GM15510 (cell line): ENCODE data around the gene FA2H.

ENCODE experiments used
- POLR2A ChIP-seq: IDR thresholded peaks from 3 replicates; pipeline ENCODE4 v1.6.1; 2011; ENCODE audit warnings: borderline replicate concordance; ENCODE audit not compliant: insufficient read length; ENCODE audit errors: extremely low read depth

Gene FA2H

DNA sequence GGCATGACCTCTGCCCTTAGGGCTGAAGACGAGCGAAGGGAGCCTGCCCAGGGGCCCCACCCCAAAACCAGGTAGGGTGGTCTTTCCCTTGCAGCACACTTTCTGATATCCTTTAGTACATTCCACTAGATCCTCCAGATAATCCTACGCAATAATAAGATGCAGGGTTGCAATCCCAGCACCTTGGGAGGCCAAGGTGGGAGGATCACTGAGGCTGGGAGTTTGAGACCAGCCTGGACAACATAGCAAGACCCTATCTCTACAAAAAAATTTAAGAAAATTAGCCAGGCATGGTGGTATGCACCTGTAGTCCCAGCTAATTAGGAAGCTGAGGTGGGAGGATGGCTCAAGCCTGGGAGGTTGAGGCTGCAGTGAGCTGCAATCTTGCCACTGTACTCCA, 39.1 kb downstream of the FA2H start:
- TF ChIP-seq POLR2A: no peak

DNA sequence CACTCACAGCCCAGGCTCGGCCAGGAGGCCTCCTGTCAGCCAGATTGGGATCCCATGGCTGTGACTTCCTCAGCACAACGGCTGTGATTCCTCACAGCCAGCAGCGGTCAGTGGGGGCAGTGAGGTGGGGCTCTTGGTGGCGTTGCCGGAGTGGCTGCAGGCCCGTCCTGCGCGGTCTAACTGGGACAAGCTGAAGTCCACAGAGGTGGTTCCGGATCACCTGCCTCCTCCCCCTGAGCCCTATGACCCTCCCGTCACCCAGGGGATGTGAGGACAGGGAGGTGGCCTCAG, 39.5 kb downstream of the FA2H start:
- no peak for TF ChIP-seq POLR2A

DNA sequence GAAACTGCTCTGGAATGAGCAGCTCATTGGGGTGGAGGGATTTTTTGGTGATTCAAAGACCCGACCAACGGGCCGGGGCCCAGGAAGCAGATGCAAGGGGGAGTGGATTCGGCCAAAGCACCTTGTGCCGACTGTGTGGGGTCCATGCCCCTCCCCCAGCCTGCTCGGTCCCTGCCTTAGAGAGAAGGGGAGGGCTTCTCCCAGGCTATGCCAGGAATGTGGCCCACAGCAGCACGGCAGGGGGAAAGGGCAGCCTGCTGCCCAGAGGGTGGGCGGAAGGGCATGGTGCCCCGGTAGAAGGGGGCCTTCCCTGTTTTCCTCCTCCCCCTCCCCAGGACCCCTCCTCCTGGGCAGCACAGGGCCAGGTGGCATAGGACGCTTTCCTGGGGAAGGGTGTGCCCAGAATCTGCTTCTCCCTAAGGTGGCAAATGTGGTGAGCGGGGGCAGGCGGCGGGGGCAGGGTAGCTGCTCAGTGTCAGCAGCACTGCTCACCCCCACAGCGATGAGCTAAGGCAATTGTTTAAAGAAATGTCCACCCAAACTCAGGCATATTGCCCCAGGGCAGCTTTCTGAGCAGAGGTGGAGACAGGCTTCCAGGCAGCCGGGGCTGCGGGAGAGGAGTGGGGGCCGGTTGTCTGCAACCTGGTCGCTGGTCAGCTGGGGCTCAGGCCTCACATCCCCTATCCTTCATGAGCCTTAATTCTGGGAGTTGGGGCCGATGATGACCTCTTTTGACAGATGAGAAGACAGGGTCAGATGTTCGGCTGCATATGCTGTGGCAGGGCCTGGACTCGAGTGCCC, 40.1 kb downstream of the FA2H start:
- TF ChIP-seq POLR2A: no peak

DNA sequence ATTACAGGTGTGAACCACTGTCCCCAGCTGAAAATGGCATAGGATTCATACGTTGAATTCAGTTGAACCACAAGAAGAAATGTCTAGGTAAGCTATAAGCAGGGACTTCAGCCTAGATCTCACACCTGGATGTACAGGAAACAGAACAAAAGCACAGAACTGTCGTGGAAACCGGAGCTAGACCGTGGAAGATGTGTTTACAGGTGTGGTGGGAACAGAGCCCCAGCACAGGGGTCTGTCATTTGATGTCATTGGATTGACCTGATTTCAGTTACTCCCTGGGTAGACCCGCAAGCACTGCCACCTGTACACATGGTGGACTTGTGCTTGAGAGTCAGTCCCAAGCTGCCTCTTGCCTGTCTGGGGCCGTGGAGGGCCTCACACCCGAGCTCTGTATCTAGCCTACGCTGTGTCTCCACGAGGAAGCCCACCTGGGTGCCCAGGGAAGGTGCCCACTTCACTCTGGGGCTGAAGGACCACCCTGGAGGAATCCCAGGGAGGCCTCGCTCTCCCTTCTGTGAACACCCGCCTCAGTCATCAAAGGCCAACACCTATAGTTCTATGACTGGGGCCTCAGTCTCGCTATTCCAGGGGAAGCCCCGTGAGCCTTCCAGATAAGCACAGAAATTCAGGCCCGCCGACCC, 41.8 kb downstream of the FA2H start:
- no peak for TF ChIP-seq POLR2A

DNA sequence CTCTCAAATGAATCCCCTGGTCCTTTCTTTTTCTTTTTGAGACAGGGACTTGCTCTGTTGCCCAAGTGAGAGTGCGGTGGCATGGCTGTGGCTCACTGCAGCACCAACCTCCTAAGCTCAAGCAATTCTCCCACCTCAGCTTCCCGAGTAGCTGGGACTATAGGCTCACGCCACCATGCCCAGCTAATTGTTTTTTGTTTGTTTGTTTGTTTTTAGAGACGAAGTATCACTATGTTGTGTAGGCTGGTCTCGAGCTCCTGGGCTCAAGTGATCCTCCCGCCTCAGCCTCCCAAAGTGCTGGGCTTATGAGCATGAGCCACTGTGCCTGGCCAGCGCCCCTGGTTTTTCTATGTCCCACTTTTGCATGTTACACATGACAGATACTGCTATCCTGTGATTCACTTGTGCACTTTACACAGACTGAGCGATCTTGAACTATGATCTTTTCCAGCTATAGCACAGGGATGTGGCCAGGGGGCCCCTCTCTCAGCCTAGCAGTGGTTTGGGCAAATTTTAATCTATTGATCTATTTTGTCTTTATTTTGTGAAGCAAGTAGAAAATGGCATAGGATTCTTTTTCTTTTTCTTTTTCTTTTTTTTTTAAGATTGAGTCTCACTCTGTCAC, 42.7 kb downstream of the FA2H start:
- TF ChIP-seq POLR2A: no peak

DNA sequence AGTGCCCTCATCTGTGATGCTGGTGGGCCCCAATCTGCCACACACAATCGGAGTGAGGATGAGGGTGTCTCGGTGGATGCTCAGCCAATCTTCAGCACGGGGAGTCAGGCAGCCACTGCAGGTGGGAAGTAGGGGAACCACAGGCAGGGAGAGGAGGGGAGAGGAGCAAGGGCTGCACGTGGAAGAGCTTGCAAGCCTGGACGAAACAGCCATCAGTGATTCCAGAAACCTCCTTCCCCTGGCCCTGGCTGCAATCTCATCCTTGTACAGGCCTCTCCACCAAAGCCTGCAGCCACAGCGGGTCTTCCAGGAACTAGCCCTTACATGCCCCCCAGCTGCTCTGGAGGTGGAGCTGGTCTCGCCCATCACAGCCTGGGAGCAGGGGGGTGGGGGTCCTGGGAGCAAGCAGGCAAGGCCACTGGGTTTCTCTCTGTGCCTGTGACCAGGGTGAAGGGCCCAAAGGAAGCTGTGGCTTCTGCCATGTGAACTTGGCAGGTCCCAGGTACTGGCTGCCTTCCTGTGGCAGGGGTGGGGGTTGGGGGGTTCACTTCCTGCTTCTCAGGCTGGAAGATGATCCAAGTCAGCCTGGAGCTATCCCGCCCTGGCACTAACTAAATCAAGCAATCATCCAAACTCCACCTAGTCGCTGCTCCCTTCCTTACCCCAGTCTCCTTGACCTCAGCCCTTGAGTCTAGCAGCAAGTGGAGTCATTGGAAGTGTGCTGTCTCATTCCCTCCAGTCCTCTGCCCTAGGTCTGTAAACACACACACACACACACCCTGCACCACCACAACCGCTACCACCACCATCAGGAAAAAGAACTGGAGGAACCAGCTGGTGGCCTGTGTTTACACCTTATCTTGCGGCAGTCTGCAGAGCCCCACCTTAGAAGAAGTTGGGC, 44.6 kb downstream of the FA2H start:
- no peak for TF ChIP-seq POLR2A

DNA sequence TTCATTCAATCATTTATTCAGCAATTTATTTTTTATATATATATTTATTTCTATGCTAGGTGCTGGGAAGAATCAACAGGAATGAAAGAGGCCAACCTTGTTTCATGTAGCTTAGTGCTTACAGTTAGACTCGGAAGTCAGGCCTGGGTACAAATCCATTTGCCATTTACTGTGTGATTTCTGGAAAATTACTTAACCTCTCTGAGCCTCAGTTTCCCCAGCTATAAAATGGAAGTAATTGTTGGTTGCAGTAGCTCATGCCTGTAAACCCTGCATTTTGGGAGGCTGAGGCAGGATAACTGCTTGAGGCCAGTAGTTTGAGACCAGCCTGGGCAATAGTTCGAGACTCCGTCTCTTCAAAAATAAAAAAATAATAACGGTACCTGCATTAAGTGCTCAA, 46.7 kb downstream of the FA2H start:
- no peak for TF ChIP-seq POLR2A

DNA sequence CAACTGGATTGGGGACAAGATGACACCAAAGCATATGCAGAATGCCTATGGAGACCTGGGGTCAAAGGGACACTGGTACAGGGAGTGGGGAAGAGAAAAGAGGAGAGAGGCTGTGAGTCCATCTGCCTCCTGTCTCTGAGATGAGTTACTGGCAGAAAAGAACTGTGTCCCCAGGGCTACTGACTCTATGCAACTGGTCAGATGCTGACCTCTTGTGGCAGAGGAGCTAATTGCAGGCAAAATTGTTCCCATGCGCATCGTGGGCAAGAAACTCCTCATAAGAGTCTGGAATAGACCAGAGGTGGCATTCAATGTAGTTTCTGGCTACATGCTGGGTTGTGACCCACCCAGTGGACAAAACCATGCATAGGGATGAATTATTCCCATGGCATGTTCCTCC, 47.9 kb downstream of the FA2H start:
- TF ChIP-seq POLR2A: no peak

DNA sequence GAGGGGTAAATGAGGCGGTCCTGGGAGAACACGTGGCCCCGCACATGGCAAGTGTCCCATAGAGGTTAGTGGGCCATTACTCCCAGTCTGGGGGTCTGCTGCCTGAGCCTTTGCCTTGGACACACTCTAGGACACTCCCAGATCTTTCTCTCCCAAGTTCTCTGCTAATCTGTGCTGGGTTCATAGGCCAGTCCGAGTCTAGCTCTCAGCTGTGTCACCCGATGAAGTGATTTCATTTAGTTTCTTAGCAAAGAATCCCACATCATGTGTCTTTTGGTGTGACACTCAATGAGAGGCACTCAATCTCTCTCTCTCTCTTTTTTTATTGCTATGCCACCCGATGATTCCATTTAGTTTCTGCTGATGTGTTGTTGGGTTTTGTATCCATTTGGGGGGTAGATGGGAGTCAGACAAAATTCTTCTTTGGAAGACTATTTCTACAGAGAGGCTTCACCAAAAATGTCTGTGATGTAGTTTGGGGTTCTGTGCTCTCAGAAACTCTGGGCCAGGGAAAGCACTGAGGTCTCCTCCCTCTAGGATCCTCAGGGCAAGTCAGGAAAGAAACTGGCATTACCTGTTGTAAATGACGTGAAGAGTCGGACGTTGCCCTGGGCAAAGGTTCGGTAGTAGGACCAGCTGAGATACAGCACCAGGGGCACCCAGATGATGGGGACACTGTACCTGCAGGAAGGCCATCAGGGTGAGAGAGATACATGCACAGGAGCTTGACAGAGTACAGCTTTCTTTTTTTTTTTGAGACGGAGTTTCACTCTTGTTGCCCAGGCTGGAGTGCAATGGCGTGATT, 48.8 kb downstream of the FA2H start:
- TF ChIP-seq POLR2A: no peak

DNA sequence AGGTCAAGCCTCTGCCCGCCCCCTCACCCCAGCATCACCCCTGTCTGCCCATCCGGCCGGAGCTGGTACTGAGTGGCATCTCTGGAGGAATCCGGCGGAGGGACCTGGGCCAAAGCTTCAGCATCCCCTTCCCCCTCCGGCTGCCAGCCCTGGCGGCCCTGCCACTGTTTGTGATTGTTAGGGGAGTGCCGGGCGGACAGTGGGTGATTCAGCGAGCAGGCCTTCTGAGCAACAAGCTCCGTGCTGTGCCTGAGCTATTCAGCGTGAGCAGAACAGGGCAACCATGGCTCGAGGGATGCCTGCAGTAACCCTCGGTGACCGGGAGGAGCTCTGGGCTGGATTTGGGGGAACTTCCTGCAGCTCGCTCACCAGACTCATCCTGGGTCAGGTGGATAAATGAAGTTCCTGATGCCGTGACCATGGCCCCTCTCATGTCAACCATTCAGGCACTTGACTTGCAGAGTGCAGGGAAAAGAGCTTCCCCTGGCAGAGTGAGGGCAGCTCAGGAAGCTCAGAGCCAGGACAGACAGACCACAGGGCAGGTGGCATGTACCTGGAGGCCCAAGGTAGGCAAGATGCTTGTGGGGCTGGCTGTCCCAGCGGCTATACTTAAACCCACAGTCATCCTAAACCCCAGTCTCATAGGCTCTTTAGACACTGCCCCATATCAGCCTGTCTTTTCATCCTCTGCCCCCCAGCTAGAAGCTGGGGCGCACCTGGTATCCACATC, 49.6 kb downstream of the FA2H start:
- TF ChIP-seq POLR2A: no peak

DNA sequence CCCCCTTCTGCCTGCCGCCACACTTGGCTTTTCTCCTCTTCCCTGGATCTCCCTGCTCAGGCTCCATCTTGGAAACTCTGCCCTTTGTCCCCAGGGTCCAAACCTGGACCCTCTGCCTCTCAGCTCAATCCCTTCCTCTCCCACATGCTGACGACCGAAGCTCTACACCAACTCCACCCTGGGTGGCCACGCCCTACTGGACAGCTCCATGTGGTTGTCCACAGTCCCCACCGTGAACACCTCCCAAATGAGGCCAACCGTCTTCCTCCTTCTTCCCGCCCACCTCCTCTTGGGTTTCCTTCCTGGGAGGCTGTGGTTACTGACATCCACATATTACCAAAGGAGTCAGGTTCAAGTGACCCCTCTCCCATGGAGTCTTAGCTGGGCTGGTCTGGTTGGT, 51.4 kb downstream of the FA2H start:
- no peak for TF ChIP-seq POLR2A

DNA sequence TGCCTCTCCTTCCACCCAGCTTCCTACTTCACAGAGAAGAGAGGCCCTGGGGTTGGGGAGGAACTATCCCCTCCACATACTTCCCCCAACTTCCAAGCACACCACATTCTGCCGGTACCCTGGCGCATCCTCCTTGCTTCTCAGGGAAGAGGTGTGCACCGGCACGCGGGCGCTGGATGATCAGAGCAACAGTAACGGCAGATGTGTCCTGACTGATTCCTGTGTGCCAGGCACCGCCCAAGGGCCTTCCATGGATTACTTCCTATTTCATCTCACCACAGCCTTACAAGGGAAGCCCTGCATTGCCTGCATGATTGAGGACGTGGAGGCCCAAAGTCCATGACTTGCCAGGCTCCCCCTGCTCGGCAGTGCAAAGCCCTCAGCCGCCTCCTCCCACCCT, 52.9 kb downstream of the FA2H start:
- TF ChIP-seq POLR2A: no peak

DNA sequence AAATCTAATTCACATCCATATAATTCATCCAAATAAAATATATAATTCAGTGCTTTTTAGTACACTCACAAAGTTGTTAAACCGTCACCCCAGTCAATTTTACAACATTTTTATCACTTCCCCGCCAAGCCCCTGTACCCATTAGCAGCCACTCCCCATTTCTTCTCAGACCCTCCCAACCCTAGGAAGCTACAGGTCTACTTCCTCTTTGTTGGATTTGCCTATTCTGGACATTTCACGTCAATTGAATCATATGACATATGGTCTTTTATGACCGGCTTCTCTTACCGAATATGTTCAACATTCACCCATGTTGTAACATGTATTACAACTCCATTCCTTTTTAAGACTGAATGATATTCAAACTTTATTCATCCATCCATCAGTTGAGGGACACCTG, 54.0 kb downstream of the FA2H start:
- TF ChIP-seq POLR2A: no peak

DNA sequence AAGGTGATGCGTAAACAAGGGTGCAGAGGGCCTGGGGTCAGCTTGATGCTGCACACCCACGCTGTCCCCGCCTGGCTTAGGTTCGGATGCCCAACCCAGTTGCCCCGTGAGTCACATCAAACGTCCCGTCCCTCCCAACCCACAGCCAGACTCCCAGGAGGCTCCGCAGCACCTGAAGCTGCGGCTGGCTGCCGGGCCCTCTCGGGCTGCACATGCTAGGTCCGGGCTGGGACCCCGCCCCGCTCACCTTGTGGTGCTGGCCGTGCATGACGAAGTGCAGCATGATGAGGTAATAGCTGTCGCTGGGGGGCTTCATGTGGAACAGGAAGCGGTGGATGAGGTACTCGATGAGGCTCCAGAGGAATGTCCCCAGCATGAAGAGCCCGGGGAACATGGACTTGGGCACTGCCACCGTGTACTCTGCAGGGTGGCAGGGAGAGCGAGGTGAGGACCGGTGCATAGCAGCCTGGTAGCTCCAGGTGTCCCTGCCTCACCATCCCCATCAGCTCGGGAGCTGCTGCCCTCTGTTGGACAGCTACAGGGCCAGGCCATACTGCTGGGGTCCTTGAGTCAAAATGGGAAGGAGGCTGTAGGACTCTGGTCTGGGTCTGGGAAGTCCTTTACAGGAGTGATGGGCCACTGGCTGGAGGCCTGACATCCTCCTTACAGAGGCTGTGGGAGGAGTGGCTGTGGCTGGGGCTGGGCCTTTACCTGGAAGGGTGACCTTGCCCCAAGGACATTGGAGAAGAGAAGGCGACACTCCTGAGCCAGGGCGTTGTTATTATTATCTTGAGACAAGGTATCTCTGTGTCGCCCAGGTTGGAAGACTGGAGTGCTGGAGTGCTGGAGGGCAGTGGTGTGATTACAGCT, 55.6 kb downstream of the FA2H start:
- no peak for TF ChIP-seq POLR2A

DNA sequence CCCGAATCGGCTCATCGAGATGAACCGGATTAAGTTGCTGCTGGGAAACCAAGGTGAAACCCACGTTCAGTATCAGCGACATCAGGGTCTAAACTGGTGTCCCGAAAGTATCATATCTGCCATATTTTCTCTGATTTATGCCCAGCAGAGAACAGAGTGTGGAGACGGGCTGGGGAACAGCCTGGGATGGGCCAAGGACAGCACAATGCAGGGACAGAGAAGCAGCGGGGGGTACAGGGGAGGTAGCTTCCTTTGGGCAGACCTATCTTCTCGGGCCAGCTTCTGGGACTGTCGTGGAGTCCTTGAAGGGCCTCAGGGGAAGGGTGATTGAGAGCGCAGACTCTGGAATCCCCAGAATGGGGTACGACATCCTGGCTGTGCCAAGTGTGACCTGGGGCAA, 56.5 kb downstream of the FA2H start:
- no peak for TF ChIP-seq POLR2A
